Measurements from ENCODE around the gene NPPB. TPM values are rescaled to one million over a fixed set of nuclear protein-coding genes. Genes with fewer than 3 reads are reported as not detected.

Gene NPPB
- total and polyA plus RNA-seq, 2 of the 8 experiments (the other 6 are each of a cell fraction or from before 2014, with no cell fraction given), result 0.36 to 0.91 TPM

GRCh38 chr1:11850156-11850555, 8.6 kb downstream of the NPPB start (continued):
- TF ChIP-seq SP4 (IDR thresholded peaks at IDR 0.05; ENCODE audit: low read length) (no peak), RXRA (IDR thresholded peaks at IDR 0.05; ENCODE audit: insufficient read depth, low read depth, low read length) (no peak), CBX8 (IDR thresholded peaks at IDR 0.05; ENCODE audit: borderline replicate concordance, low read depth, low read length) (no peak), POU5F1 (IDR thresholded peaks at IDR 0.05; ENCODE audit: low read depth, low read length) (no peak)

Measured in H1 (cell line).